Adrenal gland (tissue), 12 donors: ENCODE measurements around the gene HS3ST2. TPM values are rescaled to one million over a fixed set of nuclear protein-coding genes. Genes with fewer than 3 reads are reported as not detected.

Experiments used
- DNase-seq, 7 donors: peaks; one replicate each; pipeline ENCODE4 v3.0.0-alpha.2; 2019 to 2020
- H3K27ac ChIP-seq, 5 donors: fragments of 200-600 bp; sonication (generic) in 4 of 5; 1 replicate in 3 of 5; 2 replicates in 2 of 5; pipeline versions ENCODE4 v1.5.1 to v1.8.0; 2016 to 2020; ENCODE audit warnings: mild to moderate bottlenecking in 1 of 5
- H3K27me3 ChIP-seq: fragments of 200-600 bp; 2 replicates; pipeline ENCODE4 v1.8.0; 2021
- H3K36me3 ChIP-seq, 2 donors: fragments of 200-600 bp; replicated peaks in 1 of 2; 1 replicate in 1 of 2; 2 replicates in 1 of 2; pipeline versions ENCODE4 v1.5.1 to v1.8.0; 2018 to 2022
- H3K4me1 ChIP-seq, 2 donors: fragments of 200-600 bp; replicated peaks in 1 of 2; 1 replicate in 1 of 2; 2 replicates in 1 of 2; pipeline versions ENCODE4 v1.5.1 to v1.8.0; 2018 to 2021
- H3K4me3 ChIP-seq, 4 donors: fragments of 200-600 bp; sonication (generic) in 3 of 4; one replicate each; pipeline ENCODE4 v1.5.1; 2016 to 2018
- H3K9me3 ChIP-seq, 3 donors: fragments of 200-600 bp; sonication (generic) in 1 of 3; replicated peaks in 1 of 3; 1 replicate in 2 of 3; 2 replicates in 1 of 3; pipeline versions ENCODE4 v1.5.1 to v1.8.0; 2016 to 2021
- POLR2A ChIP-seq, 2 donors: fragments of 450-650 bp; IDR thresholded peaks; one replicate each; pipeline ENCODE4 v1.6.1; 2017; ENCODE audit warnings: antibody characterized with exemption in 2 of 2, mild to moderate bottlenecking in 2 of 2, moderate library complexity in 1 of 2
- WGBS, 4 donors: extraction: QIAGEN DNeasy Blood & Tissue Kit in 2 of 4; methylation state at CpG; one replicate each; pipeline versions ENCODE4 v1.1.5 to v1.1.7; 2013 to 2017; 5-methylcytosine and 5-hydroxymethylcytosine counted together
- intact Hi-C, 2 donors: fragments of 100-400 bp; cut with DNase I; formaldehyde crosslinking; loops; one replicate each; pipeline versions ENCODE4 v1.14.1 to v1.15.0; 2022 to 2023
- polyA plus RNA-seq, 3 donors: library from polyadenylated mRNA; stranded (reverse); fragments of 200-250 nt in 2 of 3; fragments of 350-450 nt in 1 of 3; fragmentation: Illumina TruSeq in 1 of 3; extraction: RNeasy Lipid Tissue Mini Kit (QIAGEN cat#74804) in 1 of 3; gene quantifications; one replicate each; pipeline ENCODE4 v1.2.3, GENCODE V29; 2013 to 2014
- total RNA-seq, 9 donors: library from RNA; depleted of rRNA in 4 of 9; stranded (reverse); fragments of >200 nt in 4 of 9; fragments of 120-200 nt in 1 of 9; fragmentation: NEBNext Ultra II Directional in 1 of 9; extraction: Animal tissue kit (Norgen Biotek cat#: 25700) in 1 of 9; gene quantifications; one replicate each; pipeline versions ENCODE4 v1.1.0 to v1.2.4, GENCODE V29; 2013 to 2023
- TF ChIP-seq, protein P1 (sequence below), 6 experiments: fragments of 450-650 bp in 4 of 6; fragments of 200-600 bp in 2 of 6; sonication (generic) in 1 of 6; IDR thresholded peaks; 1 replicate in 5 of 6; 2 replicates in 1 of 6; pipeline versions ENCODE4 v1.5.1 to v1.8.0; 2016 to 2021; ENCODE audit warnings: antibody characterized with exemption in 6 of 6, mild to moderate bottlenecking in 2 of 6, moderate library complexity in 1 of 6
- donor health status: healthy with polysubstance abuse.
- donor health status: Bipolar disorder and iron deficiency.
- donor health status: DM: yes; HTN: yes; CAD: no.
- donor health status: DM: no; HTN: no; CAD: no.
- donor health status: DM: no; HTN: no; CAD: no.
- donor health status: DM: yes; HTN: yes; CAD: no.

The HS3ST2 gene
- total and polyA plus RNA-seq, 12 donors: 0.06 to 11.5 (median 2.6) TPM

DNA sequence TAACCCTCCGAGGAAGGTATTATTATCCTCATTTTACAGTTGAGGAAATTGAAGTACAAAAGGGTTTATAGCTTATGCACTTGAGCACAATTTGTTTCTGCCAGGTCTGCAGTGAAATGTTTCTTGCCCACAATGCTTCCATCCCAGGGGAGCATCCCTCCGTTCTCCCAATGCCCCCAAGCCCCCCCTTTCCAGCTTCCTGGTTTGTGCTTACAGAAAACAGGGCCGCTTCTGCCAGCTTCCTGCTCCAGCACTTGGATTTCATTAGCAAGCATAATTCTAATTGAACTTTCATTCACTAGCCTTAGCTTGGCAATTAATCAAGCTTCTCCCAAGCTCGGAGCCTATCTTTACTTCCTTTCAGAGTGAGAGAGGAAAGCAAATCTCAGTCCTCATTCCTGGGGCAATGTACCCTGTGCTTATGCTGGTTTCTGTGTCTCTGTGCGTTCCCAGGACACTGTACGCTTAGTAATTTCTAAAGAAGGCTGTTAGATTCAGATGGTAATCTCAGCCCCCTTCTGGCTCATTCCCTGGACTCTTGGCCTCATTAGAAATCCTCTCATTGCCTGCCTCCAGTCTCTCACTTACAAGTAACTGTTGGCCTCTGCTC, 141.6 kb downstream of the HS3ST2 start:
- Histone ChIP-seq H3K27ac (no peak overlapping the region), H3K4me1 (no peaks in the 10 kb centered on the region), H3K36me3 (no peaks in the 10 kb centered on the region), H3K4me3 (no peak overlapping the region), H3K9me3 (no peaks in the 10 kb centered on the region), H3K27me3 (no peaks in the 10 kb centered on the region)
- no peak for TF ChIP-seq POLR2A (IDR thresholded peaks at IDR 0.05)
- TF ChIP-seq, protein P1, sequence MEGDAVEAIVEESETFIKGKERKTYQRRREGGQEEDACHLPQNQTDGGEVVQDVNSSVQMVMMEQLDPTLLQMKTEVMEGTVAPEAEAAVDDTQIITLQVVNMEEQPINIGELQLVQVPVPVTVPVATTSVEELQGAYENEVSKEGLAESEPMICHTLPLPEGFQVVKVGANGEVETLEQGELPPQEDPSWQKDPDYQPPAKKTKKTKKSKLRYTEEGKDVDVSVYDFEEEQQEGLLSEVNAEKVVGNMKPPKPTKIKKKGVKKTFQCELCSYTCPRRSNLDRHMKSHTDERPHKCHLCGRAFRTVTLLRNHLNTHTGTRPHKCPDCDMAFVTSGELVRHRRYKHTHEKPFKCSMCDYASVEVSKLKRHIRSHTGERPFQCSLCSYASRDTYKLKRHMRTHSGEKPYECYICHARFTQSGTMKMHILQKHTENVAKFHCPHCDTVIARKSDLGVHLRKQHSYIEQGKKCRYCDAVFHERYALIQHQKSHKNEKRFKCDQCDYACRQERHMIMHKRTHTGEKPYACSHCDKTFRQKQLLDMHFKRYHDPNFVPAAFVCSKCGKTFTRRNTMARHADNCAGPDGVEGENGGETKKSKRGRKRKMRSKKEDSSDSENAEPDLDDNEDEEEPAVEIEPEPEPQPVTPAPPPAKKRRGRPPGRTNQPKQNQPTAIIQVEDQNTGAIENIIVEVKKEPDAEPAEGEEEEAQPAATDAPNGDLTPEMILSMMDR (IDR thresholded peaks at IDR 0.05): no peak
- intact Hi-C loops: no loop called here
- DNase-seq: peak in 2 of 7 donors; percentile 5 to 51
- WGBS, 4 donors: 38 to 52% (median 44%) methylated on average over 6 of the region's 6 CpGs

DNA sequence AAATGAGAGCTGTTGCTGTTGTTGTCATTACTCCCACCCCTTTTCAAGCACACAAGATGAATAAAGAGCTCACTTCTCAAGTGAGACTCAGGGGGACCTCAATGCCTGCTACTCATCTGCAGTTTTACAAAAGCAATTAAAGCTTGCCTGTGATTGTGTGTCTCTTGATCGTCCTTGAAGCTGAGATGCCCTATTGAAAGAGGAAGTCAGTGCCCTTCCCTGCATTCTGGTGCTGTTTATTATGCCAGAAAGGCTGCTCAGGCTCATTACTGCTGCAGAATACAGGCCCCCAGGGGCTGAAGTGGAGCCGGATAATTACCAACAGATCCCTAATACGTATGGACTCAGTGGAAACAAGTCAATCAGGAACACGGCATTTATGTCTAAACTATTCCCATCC, 147.2 kb downstream of the HS3ST2 start:
- Histone ChIP-seq H3K36me3 (no peaks in the 10 kb centered on the region), H3K27me3 (no peaks in the 10 kb centered on the region), H3K4me3 (no peak overlapping the region), H3K9me3 (no peaks in the 10 kb centered on the region), H3K4me1 (no peaks in the 10 kb centered on the region), H3K27ac (no peak overlapping the region)
- TF ChIP-seq POLR2A (IDR thresholded peaks at IDR 0.05): no peak
- TF ChIP-seq, protein P1 (IDR thresholded peaks at IDR 0.05): no peak
- DNase-seq: no peak
- intact Hi-C loops: no loop called here
- 31 to 48% (median 42%) methylated on average over 3 to 4 of the region's 4 CpGs for WGBS, 4 donors

DNA sequence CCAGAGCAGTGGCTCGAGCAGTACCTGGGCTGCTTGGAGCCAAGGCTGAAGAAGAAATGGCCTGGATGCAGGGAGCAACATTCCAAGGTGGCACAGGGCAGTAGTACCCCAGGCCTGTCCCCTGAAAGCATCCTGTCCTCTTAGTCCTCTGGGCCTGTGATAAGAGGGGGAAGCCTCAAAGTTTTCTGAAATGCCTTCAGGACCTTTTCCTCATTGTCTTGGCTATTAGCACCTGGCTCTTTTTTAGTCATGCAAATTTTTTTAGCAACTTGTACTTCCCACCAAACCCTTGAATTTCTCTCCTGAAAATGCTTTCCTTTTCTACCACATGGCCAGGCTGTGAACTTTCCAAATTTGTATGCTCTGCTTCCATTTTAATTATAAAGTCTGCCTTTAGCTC, 148.9 kb downstream of the HS3ST2 start:
- H3K9me3 ChIP-seq: no peaks in the 10 kb centered on the region
- intact Hi-C loops: no loop called here
- no peaks in the 10 kb centered on the region for H3K4me1 ChIP-seq
- no peaks in the 10 kb centered on the region for H3K36me3 ChIP-seq
- DNase-seq: no peak
- no peak overlapping the region for H3K4me3 ChIP-seq
- TF ChIP-seq, protein P1 (IDR thresholded peaks at IDR 0.05): no peak
- TF ChIP-seq POLR2A (IDR thresholded peaks at IDR 0.05): no peak
- WGBS, 4 donors: 43 to 57% (median 47%) methylated on average over 1 of the region's 1 CpG; no CpG with 5 or more reads in 1 of the 4 donors
- no peaks in the 10 kb centered on the region for H3K27me3 ChIP-seq
- no peak overlapping the region for H3K27ac ChIP-seq
